MCF 10A (cell line): Measurements from ENCODE around the gene IPPK. TPM values are rescaled to one million over a fixed set of nuclear protein-coding genes. Genes with fewer than 3 reads are reported as not detected.

Experiments used
- BruUV-seq: library from RNA; stranded (reverse); fragments of 400-500 nt; replicated peaks from 2 replicates; lab custom pipeline; 2021; lab: Mats Ljungman, UMichigan
- CTCF ChIA-PET: fragments of 300-600 bp; sonication (Branson Sonifier 250); formaldehyde crosslinking; extraction: SDS; loops from one replicate; lab custom pipeline; 2021; ENCODE audit warnings: antibody characterized with exemption, inconsistent platforms; lab: Yijun Ruan, JAX
- POLR2A ChIA-PET: fragments of 300-600, 350-650 bp; sonication (Branson Sonifier 250); formaldehyde crosslinking; extraction: SDS; loops from one replicate; lab custom pipeline; 2020; ENCODE audit warnings: antibody characterized with exemption, inconsistent platforms; lab: Yijun Ruan, JAX
- DNase-seq: peaks from one replicate; pipeline ENCODE4 v3.0.0-alpha.2; 2018; ENCODE audit not compliant: unreplicated experiment
- H3K27ac Mint-ChIP-seq: one replicate; pipeline ENCODE4 v1.8.0; 2022; ENCODE audit warnings: mild to moderate bottlenecking, low read depth, mixed read lengths; ENCODE audit not compliant: unreplicated experiment
- H3K27me3 Mint-ChIP-seq: one replicate; pipeline ENCODE4 v1.8.0; 2022; ENCODE audit warnings: mixed read lengths; ENCODE audit not compliant: insufficient read depth, unreplicated experiment
- H3K36me3 Mint-ChIP-seq: one replicate; pipeline ENCODE4 v1.8.0; 2022; ENCODE audit warnings: mild to moderate bottlenecking, moderate library complexity, mixed read lengths; ENCODE audit not compliant: insufficient read depth, unreplicated experiment
- H3K4me1 Mint-ChIP-seq: one replicate; pipeline ENCODE4 v1.8.0; 2022; ENCODE audit warnings: mixed read lengths; ENCODE audit not compliant: insufficient read depth, unreplicated experiment
- H3K4me3 Mint-ChIP-seq: one replicate; pipeline ENCODE4 v1.8.0; 2022; ENCODE audit warnings: mild to moderate bottlenecking, moderate library complexity, mixed read lengths; ENCODE audit not compliant: unreplicated experiment
- H3K9me3 Mint-ChIP-seq: one replicate; pipeline ENCODE4 v1.8.0; 2022; ENCODE audit warnings: mixed read lengths; ENCODE audit not compliant: unreplicated experiment
- intact Hi-C: fragments of 100-400 bp; cut with micrococcal nuclease; formaldehyde crosslinking; loops from 2 replicates; pipeline ENCODE4 v1.14.1; 2022
- total RNA-seq: library from RNA; stranded (reverse); gene quantifications from 2 replicates; pipeline ENCODE4 v1.2.3, GENCODE V29; 2022
- TF ChIP-seq, protein P1 (sequence below): fragments of 200-600 bp; IDR thresholded peaks from one replicate; pipeline ENCODE4 v1.8.0; 2022; ENCODE audit warnings: antibody characterized with exemption, mild to moderate bottlenecking; ENCODE audit not compliant: unreplicated experiment

IPPK gene
- total RNA-seq, 1 experiment from 2014 or later = 16.6 TPM

DNA sequence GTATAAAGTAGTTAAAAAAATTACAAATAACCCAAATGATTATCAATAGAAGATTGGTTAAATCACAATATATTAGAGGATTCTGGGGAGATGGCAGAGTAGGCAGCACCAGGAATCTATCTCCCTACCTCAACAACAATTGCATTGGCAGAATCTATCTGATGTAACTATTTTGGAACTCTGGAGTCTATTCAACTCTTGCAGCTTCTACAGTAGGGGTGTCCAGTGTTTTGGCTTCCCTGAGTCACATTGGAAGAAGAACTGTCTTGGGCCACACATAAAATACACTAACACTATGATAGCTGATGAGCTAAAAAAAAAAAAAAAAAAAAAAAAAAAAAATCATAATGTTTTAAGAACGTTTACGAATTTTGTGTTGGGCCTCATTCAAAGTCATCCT, 104.9 kb downstream of the IPPK start:
- Mint-ChIP-seq H3K27ac (no peak overlapping the region), H3K9me3 (no peaks in the 10 kb centered on the region), H3K27me3 (no peaks in the 10 kb centered on the region), H3K4me1 (no peaks in the 10 kb centered on the region), H3K36me3 (no peaks in the 10 kb centered on the region), H3K4me3 (no peak overlapping the region)
- intact Hi-C loops = no loop called here
- no TSS peak for BruUV-seq
- ChIA-PET CTCF (no interaction called here), POLR2A (no interaction called here)
- no peak for DNase-seq
- TF ChIP-seq, protein P1, sequence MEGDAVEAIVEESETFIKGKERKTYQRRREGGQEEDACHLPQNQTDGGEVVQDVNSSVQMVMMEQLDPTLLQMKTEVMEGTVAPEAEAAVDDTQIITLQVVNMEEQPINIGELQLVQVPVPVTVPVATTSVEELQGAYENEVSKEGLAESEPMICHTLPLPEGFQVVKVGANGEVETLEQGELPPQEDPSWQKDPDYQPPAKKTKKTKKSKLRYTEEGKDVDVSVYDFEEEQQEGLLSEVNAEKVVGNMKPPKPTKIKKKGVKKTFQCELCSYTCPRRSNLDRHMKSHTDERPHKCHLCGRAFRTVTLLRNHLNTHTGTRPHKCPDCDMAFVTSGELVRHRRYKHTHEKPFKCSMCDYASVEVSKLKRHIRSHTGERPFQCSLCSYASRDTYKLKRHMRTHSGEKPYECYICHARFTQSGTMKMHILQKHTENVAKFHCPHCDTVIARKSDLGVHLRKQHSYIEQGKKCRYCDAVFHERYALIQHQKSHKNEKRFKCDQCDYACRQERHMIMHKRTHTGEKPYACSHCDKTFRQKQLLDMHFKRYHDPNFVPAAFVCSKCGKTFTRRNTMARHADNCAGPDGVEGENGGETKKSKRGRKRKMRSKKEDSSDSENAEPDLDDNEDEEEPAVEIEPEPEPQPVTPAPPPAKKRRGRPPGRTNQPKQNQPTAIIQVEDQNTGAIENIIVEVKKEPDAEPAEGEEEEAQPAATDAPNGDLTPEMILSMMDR = no peak

- intact Hi-C loops = no loop called here
- ChIA-PET CTCF (no interaction called here), POLR2A (interaction anchor here (0.6 kb wide), 1 partner anchor 26 kb away, joined by 3 read pairs; no protein-coding TSS in a partner anchor)
- Mint-ChIP-seq H3K4me1 (no peaks in the 10 kb centered on the region), H3K36me3 (no peaks in the 10 kb centered on the region), H3K4me3 (no peak overlapping the region), H3K9me3 (no peaks in the 10 kb centered on the region), H3K27me3 (no peaks in the 10 kb centered on the region), H3K27ac (no peak overlapping the region)
- no TSS peak for BruUV-seq
- TF ChIP-seq, protein P1 = no peak
- DNase-seq = no peak
Measured at GRCh38 chr9:92564504-92564903, 105.4 kb downstream of the IPPK start.

Other genes with a start within 250 kb of the IPPK start
- 0.61 and 1.4 TPM in 2 replicates for gene OMD, start 245.7 kb downstream of the IPPK start, total RNA-seq
- gene ASPN, start 187.6 kb downstream of the IPPK start, total RNA-seq = 0.12 TPM in 1 of 2 replicates, not detected in the other
- 10.2 and 13.5 TPM in 2 replicates for gene ECM2, start 134.1 kb downstream of the IPPK start, total RNA-seq
- gene BICD2, start 94.7 kb upstream of the IPPK start, total RNA-seq = 23.1 and 23.5 TPM in 2 replicates
- gene ZNF484, start 207.9 kb upstream of the IPPK start, total RNA-seq = 7.1 and 7.3 TPM in 2 replicates